Globus pallidus (tissue), 1 donor: Measurements from ENCODE around the gene DUSP7.

Experiments used
- DNase-seq: peaks from one replicate; pipeline ENCODE4 v3.0.0-alpha.2; 2015; ENCODE audit warnings: low spot score

Gene DUSP7

GRCh38 chr3:52086976-52087663 is 30.7 kb upstream of the DUSP7 start:
- DNase-seq, result no peak

GRCh38 chr3:52086461-52086860 is 30.1 kb upstream of the DUSP7 start:
- no peak for DNase-seq

DNA sequence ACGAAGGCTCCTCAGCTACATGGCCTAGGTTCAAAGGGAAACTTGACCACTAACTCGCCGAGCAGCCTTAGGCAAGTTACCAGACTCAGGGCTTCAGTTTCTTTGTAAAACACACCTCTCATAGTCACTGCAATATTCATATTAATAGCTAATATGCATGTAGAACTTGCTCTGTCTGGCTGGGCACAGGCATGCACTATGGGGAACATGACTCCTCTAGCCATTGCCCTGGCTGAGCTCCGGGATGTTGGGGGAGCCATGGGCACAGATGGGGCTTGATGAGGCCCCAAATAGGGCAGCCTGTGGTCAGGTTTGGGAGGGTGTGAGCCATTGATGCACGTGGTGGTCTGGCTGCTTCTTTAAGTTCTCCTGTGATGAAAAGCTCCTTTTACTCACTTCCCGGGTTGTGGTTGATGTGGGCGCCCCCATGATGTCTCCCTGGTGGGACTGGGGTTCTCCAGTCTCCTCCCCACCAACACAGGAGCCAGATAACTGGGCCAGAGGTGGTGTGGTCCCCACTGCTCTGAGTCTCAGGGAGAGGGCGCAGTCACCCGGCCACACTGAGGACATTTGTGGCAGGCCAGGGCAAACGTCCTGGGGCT is 29.4 kb upstream of the DUSP7 start:
- no peak for DNase-seq

GRCh38 chr3:52084954-52085680 is 28.7 kb upstream of the DUSP7 start:
- DNase-seq, result no peak

DNA sequence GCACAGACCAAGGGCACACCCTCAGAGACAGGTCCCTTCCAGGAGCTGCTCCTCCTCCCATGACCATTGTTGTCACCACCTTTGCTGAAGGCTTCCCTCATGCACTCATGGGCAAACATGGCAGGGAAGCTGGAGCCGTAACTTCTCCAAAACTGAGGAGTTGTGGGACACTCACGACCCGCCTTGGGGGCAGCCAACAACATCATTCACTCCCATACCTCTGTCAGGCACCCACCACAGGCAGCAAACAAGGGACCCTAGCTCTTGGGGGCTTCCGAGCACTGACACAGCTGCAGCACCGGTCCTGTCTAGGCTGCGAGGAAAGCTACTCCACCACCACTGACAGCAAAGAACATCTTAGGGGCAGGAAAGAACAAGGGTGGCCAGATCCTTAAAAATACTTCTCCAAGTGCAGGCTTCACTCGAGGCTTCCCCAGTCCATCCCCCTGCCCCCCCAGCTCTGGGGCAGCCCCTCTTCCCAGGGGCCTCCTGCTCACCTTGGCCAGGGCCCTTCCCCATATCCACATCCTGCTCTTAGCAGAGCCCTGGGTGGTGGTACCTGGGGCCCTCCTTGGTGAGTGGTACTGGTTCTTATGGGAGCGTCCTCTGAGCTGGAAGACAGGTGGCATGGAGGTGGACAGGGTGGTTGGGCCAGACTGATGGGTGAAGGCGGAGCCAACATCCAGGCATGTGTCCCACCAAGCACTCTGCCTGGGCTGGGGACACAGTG is 28.0 kb upstream of the DUSP7 start:
- no peak for DNase-seq

GRCh38 chr3:52083556-52084087 is 27.3 kb upstream of the DUSP7 start:
- no peak for DNase-seq

- no peak for DNase-seq
These were observed 26.6 kb upstream of the DUSP7 start for GRCh38 chr3:52082951-52083350.

GRCh38 chr3:52080830-52081719 is 24.7 kb upstream of the DUSP7 start:
- no peak for DNase-seq

GRCh38 chr3:52079958-52080357 is 23.6 kb upstream of the DUSP7 start:
- DNase-seq, result no peak

GRCh38 chr3:52078781-52079560 is 22.6 kb upstream of the DUSP7 start:
- DNase-seq, result no peak

GRCh38 chr3:52077925-52078324 is 21.6 kb upstream of the DUSP7 start:
- DNase-seq, result no peak

GRCh38 chr3:52076896-52077780 is 20.8 kb upstream of the DUSP7 start:
- DNase-seq, result peak; percentile 43

GRCh38 chr3:52073490-52073889 is 17.1 kb upstream of the DUSP7 start:
- DNase-seq, result no peak

- no peak for DNase-seq
These were observed 16.1 kb upstream of the DUSP7 start for GRCh38 chr3:52072471-52072870.

DNA sequence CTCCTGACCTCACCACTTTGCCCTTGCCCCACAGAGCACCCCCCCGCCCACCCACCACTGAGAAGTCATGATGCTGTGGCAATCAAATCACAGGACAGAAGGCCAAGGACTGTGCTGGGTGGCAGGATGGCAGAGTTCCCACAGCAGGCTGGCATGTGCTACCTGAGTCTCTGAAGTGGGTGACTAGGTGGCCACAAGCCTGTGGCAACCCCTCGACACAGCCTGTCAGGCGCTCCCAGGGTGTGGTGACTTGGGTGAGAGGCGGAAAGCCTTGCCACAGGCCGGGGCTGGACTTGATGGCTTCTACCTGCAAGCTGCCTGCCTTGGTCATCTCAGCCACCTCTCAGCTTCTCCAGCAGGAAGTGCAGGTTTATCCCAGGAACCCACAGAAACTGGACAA is 15.6 kb upstream of the DUSP7 start:
- DNase-seq, result no peak

- DNase-seq, result no peak
These were observed 14.6 kb upstream of the DUSP7 start for GRCh38 chr3:52070724-52071621.

- no peak for DNase-seq
These were observed 13.5 kb upstream of the DUSP7 start for GRCh38 chr3:52069855-52070254.

- DNase-seq, result no peak
These were observed 12.8 kb upstream of the DUSP7 start for GRCh38 chr3:52069135-52069534.
